ENCODE data around the gene IFT80. TPM values are rescaled to one million over a fixed set of nuclear protein-coding genes. Genes with fewer than 3 reads are reported as not detected.
"Not testable (repeated sequence)": the region's sequence is repeated elsewhere in the genome, so short reads cannot be mapped to it uniquely, and the experiment has no call there.

Gene IFT80
- total RNA-seq, 1 experiment from 2014 or later = 59.4 TPM

DNA sequence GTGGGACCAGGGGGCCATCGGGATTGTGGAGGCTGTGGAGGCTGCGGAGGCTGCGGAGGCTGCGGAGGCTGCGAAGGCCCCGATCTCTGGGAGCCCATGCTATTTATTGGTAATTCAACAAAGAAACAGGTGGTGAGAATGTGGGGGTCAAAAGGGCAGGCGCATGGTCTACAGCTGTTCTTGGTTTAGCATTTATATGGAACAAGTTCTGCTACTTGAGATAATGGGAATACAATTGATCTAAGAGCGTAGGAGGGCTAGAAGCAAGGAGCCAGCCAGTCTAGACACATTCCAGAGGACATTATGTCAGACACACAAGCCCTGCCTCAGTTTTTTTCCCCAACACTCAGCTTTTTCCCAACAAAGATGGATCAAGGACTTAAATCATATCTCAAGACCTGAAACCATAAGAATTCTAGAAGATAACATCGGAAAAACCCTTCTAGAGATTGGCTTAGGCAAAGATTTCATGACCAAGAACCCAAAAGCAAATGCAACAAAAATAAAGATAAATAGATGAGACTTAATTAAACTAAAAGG is 153.7 kb downstream of the IFT80 start:
- no TSS peak for BruUV-seq (replicated peaks)

DNA sequence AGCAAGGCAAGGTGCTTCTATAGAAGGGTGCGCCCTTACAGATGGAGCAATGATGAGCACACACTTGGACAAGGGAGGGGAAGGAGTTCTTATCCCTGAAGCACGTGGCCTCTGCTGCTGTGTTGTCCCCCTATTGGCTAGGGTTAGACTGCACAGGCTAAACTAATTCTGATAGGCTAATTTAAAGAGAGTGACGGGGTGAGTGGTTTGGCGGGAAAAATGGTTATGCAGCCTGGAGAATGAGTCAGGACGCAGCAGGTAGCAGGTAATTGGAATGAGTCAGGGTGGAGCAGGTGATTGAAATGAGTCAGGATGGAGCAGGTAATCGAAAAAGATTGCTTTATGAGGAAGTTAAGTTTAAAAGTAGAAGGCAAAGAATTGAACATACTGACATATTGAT is 158.3 kb downstream of the IFT80 start:
- CTCF ChIA-PET; H3K36me3 ChIP-seq (ENCODE audit: low read depth); H3K4me1 ChIP-seq (replicated peaks; ENCODE audit: insufficient read depth); H2AFZ ChIP-seq; H3K4me2 ChIP-seq; intact Hi-C loops (cut with micrococcal nuclease; ENCODE audit: unreplicated experiment); H3K9me3 ChIP-seq (ENCODE audit: insufficient read depth, low read depth); H3K4me3 ChIP-seq; H4K20me1 ChIP-seq (ENCODE audit: insufficient read depth); H3F3A ChIP-seq (ENCODE audit: insufficient read depth, low read depth); H3K27me3 ChIP-seq (ENCODE audit: insufficient read depth, low read depth); H3K79me2 ChIP-seq (ENCODE audit: low read depth); H3K9me2 ChIP-seq (ENCODE audit: insufficient read depth); BruUV-seq (replicated peaks); POLR2A ChIA-PET (ENCODE audit: unreplicated experiment): not testable (repeated sequence)
- DNase-seq = peak in 1 of 2 experiments; percentile 77
- H3K27ac ChIP-seq = peak overlapping the region; percentile 9; the same call in 1 of the 2 replicates

More for the DNA sequence above, 153.7 kb downstream of the IFT80 start:
- Histone ChIP-seq H3K27ac (no peak overlapping the region), H3K9me2 (ENCODE audit: insufficient read depth) (no peaks in the 10 kb centered on the region), H3K79me2 (ENCODE audit: low read depth) (no peaks in the 10 kb centered on the region), H3K4me2 (no peak overlapping the region), H3K9me3 (ENCODE audit: insufficient read depth, low read depth) (no peaks in the 10 kb centered on the region; the same call in 1 of the 2 replicates), H3K36me3 (ENCODE audit: low read depth) (no peaks in the 10 kb centered on the region), H3K27me3 (ENCODE audit: insufficient read depth, low read depth) (no peaks in the 10 kb centered on the region), H3K4me1 (replicated peaks; ENCODE audit: insufficient read depth) (no peaks in the 10 kb centered on the region), H3K4me3 (no peak overlapping the region), H4K20me1 (ENCODE audit: insufficient read depth) (no peaks in the 10 kb centered on the region), H3F3A (ENCODE audit: insufficient read depth, low read depth) (no peaks in the 10 kb centered on the region; the same call in 1 of the 2 replicates), H2AFZ (no peak overlapping the region)
- DNase-seq = no peak
- TF ChIP-seq, protein P1, sequence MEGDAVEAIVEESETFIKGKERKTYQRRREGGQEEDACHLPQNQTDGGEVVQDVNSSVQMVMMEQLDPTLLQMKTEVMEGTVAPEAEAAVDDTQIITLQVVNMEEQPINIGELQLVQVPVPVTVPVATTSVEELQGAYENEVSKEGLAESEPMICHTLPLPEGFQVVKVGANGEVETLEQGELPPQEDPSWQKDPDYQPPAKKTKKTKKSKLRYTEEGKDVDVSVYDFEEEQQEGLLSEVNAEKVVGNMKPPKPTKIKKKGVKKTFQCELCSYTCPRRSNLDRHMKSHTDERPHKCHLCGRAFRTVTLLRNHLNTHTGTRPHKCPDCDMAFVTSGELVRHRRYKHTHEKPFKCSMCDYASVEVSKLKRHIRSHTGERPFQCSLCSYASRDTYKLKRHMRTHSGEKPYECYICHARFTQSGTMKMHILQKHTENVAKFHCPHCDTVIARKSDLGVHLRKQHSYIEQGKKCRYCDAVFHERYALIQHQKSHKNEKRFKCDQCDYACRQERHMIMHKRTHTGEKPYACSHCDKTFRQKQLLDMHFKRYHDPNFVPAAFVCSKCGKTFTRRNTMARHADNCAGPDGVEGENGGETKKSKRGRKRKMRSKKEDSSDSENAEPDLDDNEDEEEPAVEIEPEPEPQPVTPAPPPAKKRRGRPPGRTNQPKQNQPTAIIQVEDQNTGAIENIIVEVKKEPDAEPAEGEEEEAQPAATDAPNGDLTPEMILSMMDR (conservative IDR thresholded peaks at IDR 0.05) = no peak
- TF ChIP-seq EZH2 (IDR thresholded peaks at IDR 0.05; ENCODE audit: low read depth) = no peak
- ChIA-PET CTCF (no interaction called here), POLR2A (ENCODE audit: unreplicated experiment) (no interaction called here)
- intact Hi-C loops (cut with micrococcal nuclease; ENCODE audit: unreplicated experiment) = no loop called here

DNA sequence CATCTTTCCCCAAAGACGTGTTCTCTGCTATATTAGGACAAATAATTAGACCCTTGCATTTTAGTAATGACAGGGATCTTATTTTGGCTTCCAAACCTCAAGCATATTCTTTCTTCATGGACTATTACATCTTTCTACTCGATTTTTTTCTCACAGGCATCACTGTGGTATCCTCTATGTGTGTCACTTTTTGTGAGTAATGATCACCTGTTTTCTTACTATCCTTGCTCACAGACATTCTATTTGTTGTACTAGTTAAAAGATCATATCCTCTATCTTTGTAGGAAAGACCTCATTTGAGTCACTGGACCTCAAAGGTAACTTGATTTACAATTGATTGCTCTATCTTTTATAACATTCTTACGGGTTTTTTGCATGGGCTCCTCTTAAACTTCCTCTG is 167.0 kb downstream of the IFT80 start:
- no peak overlapping the region; the same call in 1 of the 2 replicates for H2AFZ ChIP-seq
- TF ChIP-seq, protein P1 (conservative IDR thresholded peaks at IDR 0.05) = no peak
- ChIA-PET POLR2A (ENCODE audit: unreplicated experiment) (no interaction called here), CTCF (no interaction called here)
- H3K36me3 ChIP-seq (ENCODE audit: low read depth) = no peaks in the 10 kb centered on the region
- DNase-seq = no peak
- H3K79me2 ChIP-seq (ENCODE audit: low read depth) = no peaks in the 10 kb centered on the region
- no peaks in the 10 kb centered on the region for H3K27me3 ChIP-seq (ENCODE audit: insufficient read depth, low read depth)
- no TSS peak for BruUV-seq (replicated peaks)
- no peaks in the 10 kb centered on the region; the same call in 1 of the 2 replicates for H3K9me2 ChIP-seq (ENCODE audit: insufficient read depth)
- intact Hi-C loops (cut with micrococcal nuclease; ENCODE audit: unreplicated experiment) = no loop called here
- no peaks in the 10 kb centered on the region for H3K9me3 ChIP-seq (ENCODE audit: insufficient read depth, low read depth)
- H3K4me3 ChIP-seq = no peak overlapping the region
- H3K4me1 ChIP-seq (replicated peaks; ENCODE audit: insufficient read depth) = no peaks in the 10 kb centered on the region
- no peaks in the 10 kb centered on the region for H4K20me1 ChIP-seq (ENCODE audit: insufficient read depth)
- no peaks in the 10 kb centered on the region; the same call in 1 of the 2 replicates for H3F3A ChIP-seq (ENCODE audit: insufficient read depth, low read depth)
- H3K27ac ChIP-seq = no peak overlapping the region
- H3K4me2 ChIP-seq = no peak overlapping the region

DNA sequence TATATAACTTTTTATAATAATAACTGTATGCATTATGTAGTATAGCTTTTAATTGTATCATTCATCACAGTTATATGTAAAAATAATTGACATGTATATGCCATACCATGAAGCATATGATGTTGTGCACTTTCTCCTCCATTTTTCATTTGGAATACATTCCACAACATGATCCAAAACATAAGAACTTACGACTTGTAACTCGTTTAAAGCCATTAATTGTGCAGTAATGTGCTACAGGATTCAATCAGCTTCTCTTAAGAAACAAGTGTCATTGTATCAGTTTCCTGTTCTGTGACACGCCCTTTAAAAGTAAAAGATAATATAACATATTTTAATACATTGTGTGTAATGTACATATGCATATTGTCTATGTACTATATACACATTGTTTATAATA is 171.6 kb downstream of the IFT80 start:
- ChIA-PET POLR2A (ENCODE audit: unreplicated experiment) (no interaction called here), CTCF (interaction anchor here (0.5 kb wide), 1 partner anchor 769 kb away, joined by 4 read pairs; no protein-coding TSS in a partner anchor)

More for the DNA sequence above, 171.6 kb downstream of the IFT80 start:
- Histone ChIP-seq H4K20me1 (ENCODE audit: insufficient read depth) (no peaks in the 10 kb centered on the region), H2AFZ (no peak overlapping the region), H3K4me2 (no peak overlapping the region), H3K36me3 (ENCODE audit: low read depth) (no peaks in the 10 kb centered on the region), H3K4me3 (no peak overlapping the region), H3K79me2 (ENCODE audit: low read depth) (no peaks in the 10 kb centered on the region), H3F3A (ENCODE audit: insufficient read depth, low read depth) (peaks cover 5% of the 10 kb centered on the region), H3K9me2 (ENCODE audit: insufficient read depth) (no peaks in the 10 kb centered on the region), H3K27ac (no peak overlapping the region), H3K9me3 (ENCODE audit: insufficient read depth, low read depth) (no peaks in the 10 kb centered on the region), H3K4me1 (replicated peaks; ENCODE audit: insufficient read depth) (no peaks in the 10 kb centered on the region), H3K27me3 (ENCODE audit: insufficient read depth, low read depth) (peaks cover 8% of the 10 kb centered on the region; the same call in 1 of the 2 replicates)
- no peak for DNase-seq
- BruUV-seq (replicated peaks) = no TSS peak
- TF ChIP-seq EZH2 (IDR thresholded peaks at IDR 0.05; ENCODE audit: low read depth) = no peak
- TF ChIP-seq, protein P1 (conservative IDR thresholded peaks at IDR 0.05) = no peak
- intact Hi-C loops (cut with micrococcal nuclease; ENCODE audit: unreplicated experiment) = loop anchor here (10.0 kb wide), 1 partner anchor 193 kb away; no protein-coding TSS in a partner anchor

All from PC-9 (cell line).